Measurements from ENCODE around the gene SRPX2. TPM values are rescaled to one million over a fixed set of nuclear protein-coding genes. Genes with fewer than 3 reads are reported as not detected.

SRPX2 gene
- total and polyA plus RNA-seq, 9 of the 15 experiments (the other 6 are each of a cell fraction or from before 2014, with no cell fraction given) = 0.13 to 0.20 TPM; not detected in 7

- in situ Hi-C loops (cut with MboI) = no loop called here
- Histone ChIP-seq H3K4me3 (no peak overlapping the region), H3K79me2 (ENCODE audit: control insufficient read depth, insufficient read depth, low read length) (no peaks in the 10 kb centered on the region), H3K27ac (ENCODE audit: extremely low read depth, low read depth, low read length) (no peak overlapping the region), H3K9ac (ENCODE audit: insufficient read depth in 1 of 2, low read depth in 2 of 2, low read length in 2 of 2) (no peak overlapping the region), H2AFZ (ENCODE audit: low read depth, low read length) (no peak overlapping the region), H4K20me1 (replicated peaks; ENCODE audit: control insufficient read depth, insufficient read depth, low read length) (no peaks in the 10 kb centered on the region), H3K27me3 (ENCODE audit: control insufficient read depth in 2 of 2, insufficient read depth in 2 of 2, low read length in 2 of 2) (no peaks in the 10 kb centered on the region), H3K9me1 (ENCODE audit: control insufficient read depth, insufficient read depth, low read length) (no peaks in the 10 kb centered on the region), H3K36me3 (ENCODE audit: control insufficient read depth, insufficient read depth, low read length) (no peaks in the 10 kb centered on the region), H3K4me1 (replicated peaks in 1 of 2; ENCODE audit: control insufficient read depth in 2 of 2, insufficient read depth in 2 of 2, low read length in 2 of 2) (no peaks in the 10 kb centered on the region), H3K9me3 (replicated peaks; ENCODE audit: control insufficient read depth, insufficient read depth, low read depth, low read length) (no peaks in the 10 kb centered on the region), H3K4me2 (ENCODE audit: insufficient read depth, low read length) (no peak overlapping the region)
- TF ChIP-seq ZNF431 (CRISPR knock-in tag; IDR thresholded peaks at IDR 0.05) (no peak), KDM1A (IDR thresholded peaks at IDR 0.05) (no peak), GATA2 (CRISPR knock-in tag; IDR thresholded peaks at IDR 0.05) (no peak), TAF7 (tag; IDR thresholded peaks at IDR 0.05) (no peak), ZNF696 (CRISPR knock-in tag; conservative IDR thresholded peaks at IDR 0.05) (no peak), PKNOX1 (IDR thresholded peaks at IDR 0.05) (no peak), NR3C1 (CRISPR knock-in tag; IDR thresholded peaks at IDR 0.05) (no peak), ZNF586 (CRISPR knock-in tag; conservative IDR thresholded peaks at IDR 0.05) (no peak), POLR2G (IDR thresholded peaks at IDR 0.05; ENCODE audit: low read depth, low read length) (no peak), MAFF (IDR thresholded peaks at IDR 0.05; ENCODE audit: low read length) (no peak), SNIP1 (IDR thresholded peaks at IDR 0.05; ENCODE audit: low read depth) (no peak), ZBTB12 (CRISPR knock-in tag; IDR thresholded peaks at IDR 0.05) (no peak)
- ChIA-PET POLR2A (no interaction called here), CTCF (ENCODE audit: low intra/inter-chr PET ratio) (no interaction called here)
- FAIRE-seq (no peak), ATAC-seq (no peak), DNase-seq (ENCODE audit: extremely low read depth in 1 of 4, low spot score in 3 of 4) (no peak)
- no TSS peak for BruUV-seq (replicated peaks)
- WGBS (ENCODE audit: insufficient coverage, low coverage, missing lambda C conversion rate) = 17% methylated on average over 1 of the region's 1 CpG
- intact Hi-C loops (cut with micrococcal nuclease) = no loop called here
Observed at GRCh38 chrX:100700809-100701208, 56.8 kb downstream of the SRPX2 start.
